Forelimb muscle (tissue), 1 donor: ENCODE data around the gene NTMT2. TPM values are rescaled to one million over a fixed set of nuclear protein-coding genes. Genes with fewer than 3 reads are reported as not detected.
A peak's percentile ranks its signal among the peaks of the same experiment; 100 is the strongest.
"Not testable (repeated sequence)": the region's sequence is repeated elsewhere in the genome, so short reads cannot be mapped to it uniquely, and the experiment has no call there.

Experiments
- DNase-seq: peaks from one replicate; pipeline ENCODE4 v3.0.0-alpha.2; 2013; ENCODE audit warnings: low read depth
- polyA plus RNA-seq: library from polyadenylated mRNA; unstranded; fragments of 120-200 nt; gene quantifications from one replicate; pipeline ENCODE4 v1.2.1, GENCODE V29; 2013; ENCODE audit not compliant: insufficient read length

Gene NTMT2
- polyA plus RNA-seq, 1 donor, result 0.59 TPM

- DNase-seq, result no peak
Observed at GRCh38 chr1:170157820-170158219, 12.1 kb downstream of the NTMT2 start.

DNA sequence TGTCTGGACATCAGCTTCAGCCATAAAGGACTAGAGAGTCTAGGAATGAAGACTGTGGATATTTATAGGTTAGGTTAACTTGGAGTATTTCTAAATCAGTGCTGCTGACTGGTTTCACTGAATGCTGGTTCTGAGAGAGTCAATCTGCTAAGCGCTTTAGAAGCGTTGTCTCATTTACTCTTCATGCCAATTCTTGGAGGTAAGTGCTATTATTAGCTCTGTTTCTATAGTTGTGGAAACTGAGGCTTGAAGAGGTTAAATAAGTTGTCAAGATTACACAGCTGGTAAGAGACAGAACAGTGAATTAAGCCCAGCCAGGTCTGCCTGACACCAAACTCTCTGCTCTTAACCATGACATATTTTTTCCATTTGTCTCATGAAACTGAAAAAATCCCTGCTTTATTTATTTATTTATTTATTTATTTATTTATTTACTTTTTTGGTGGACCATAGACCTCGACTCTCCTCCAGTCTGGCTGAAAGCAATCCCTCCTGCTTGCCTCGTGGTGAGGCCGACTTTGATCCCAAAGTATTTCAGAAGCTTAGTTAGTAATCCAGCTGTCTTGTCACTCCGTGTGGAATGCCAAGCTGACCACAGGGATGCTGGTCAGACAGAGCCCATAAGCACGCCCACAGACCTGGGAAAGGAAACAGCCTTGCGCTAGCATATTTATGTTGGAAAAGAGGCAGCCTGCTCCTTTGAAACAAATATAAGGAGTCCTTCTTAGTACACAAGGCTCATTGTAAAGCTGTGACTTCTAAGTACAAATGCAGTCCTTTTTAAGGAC is 16.9 kb downstream of the NTMT2 start:
- no peak for DNase-seq

GRCh38 chr1:170164103-170164763 is 18.5 kb downstream of the NTMT2 start:
- DNase-seq, result no peak

GRCh38 chr1:170166518-170167180 is 20.9 kb downstream of the NTMT2 start:
- no peak for DNase-seq

DNA sequence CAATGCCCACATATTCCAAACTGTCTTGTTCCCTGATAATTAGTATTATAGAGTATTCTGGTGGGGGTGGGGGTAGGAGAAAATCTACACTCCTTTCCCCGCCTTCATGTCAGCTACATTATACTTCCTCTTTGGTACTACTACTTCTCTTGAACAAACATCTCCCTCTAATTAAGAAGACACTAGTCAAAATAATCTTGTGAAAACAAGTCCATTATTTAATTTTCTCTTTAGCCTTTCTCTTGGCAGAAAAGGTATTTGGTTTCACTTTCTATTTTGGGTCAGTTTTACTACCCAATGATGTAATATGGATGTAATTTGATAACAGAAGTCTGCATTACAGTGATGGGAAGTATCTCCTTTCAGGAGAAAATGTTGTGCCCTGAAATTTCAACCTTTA is 22.5 kb downstream of the NTMT2 start:
- DNase-seq, result peak; percentile 4

DNA sequence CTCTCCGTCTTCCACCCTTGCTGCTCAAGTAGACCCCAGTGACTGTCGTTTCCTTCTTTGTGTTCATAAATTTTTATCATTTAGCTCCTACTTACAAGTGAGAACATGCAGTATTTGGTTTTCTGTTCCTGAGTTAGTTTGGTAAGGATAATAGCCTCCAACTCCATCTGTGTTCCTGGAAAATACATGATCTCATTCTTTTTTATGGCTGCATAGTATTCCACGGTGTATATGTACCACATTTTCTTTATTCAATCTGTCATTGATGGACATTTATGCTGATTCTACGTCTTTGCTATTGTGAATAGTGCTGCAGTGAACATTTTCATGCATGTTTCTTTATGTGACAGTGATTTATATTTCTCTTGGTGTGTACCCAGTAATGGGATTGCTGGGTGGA is 24.8 kb downstream of the NTMT2 start:
- not testable (repeated sequence) for DNase-seq

DNA sequence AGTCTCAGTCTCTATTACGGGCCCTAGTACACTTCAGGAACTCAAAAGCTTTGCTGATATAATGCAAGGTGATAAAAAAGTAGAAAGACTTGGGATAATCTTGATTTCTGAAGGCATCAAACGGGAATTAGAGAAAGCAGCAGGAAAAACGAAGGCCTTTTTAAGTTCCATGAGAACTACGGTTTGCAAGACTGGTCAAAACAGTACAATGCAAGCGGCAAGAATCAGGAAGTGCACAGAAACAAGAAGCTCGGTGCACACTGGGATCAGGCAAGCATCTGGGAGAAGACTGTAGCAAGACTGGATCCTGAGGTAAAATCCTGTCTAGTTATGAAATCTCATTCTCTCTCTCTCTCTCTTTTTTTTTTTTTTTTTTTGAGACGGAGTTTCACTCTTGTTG is 28.6 kb downstream of the NTMT2 start:
- DNase-seq, result no peak

DNA sequence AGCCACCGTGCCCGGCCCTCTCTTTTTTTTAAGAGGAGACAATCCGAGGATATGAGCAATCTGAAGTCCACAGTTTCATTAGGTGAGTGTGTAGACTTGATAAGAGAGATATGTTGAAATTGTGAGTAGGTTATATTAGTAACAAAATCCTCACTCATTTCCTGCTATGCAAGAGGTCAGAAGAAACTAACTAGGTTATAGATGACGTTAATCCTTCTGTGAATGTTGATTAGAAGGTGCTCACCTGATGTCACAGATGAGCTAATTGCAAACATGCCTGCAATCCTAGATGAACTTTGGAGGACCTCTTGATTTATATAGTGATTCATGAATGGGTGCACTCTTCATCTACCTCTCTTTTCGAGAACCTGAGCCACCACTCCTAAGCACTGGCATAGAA is 29.3 kb downstream of the NTMT2 start:
- DNase-seq, result no peak

GRCh38 chr1:170175484-170175883 is 29.7 kb downstream of the NTMT2 start:
- no peak for DNase-seq

GRCh38 chr1:170176772-170177171 is 31.0 kb downstream of the NTMT2 start:
- no peak for DNase-seq

- no peak for DNase-seq
Observed at GRCh38 chr1:170182442-170182841, 36.7 kb downstream of the NTMT2 start.

DNA sequence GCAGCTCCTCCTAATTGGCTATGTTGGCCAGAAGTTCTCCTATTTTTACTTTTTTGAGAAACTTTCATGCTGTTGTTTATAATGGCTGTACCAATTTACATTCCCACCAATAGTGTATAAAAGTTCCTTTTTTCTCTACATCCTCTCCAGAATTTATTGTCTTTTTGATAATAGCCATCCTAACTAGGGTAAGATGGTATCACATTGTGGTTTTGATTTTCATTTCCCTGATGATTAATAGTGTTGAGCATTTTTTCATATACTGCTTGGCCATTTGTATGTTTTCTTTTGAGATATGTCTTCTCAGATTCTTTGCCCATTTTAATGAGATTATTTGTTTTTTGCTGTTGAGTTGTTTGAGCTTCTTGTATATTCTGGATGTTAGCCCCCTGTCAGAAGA is 46.8 kb downstream of the NTMT2 start:
- no peak for DNase-seq

DNA sequence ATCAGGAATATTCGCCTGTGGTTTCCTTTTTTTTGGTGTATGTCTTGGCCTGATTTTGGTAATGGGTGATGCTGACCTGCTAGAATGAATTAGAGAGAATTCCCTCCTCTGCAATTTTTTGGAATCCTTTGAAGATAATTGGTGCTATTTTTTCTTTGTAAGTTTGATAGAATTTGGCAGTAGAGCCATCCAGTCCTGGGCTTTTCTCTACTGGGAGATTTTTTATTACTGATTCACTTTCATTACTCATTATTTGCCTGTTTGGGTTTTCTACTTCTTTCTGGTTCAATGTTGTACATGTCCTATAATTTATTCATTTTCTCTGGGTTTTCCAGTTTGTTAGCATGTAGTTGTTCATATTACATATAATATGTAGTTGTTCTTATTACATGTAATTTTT is 48.7 kb downstream of the NTMT2 start:
- DNase-seq, result no peak

DNA sequence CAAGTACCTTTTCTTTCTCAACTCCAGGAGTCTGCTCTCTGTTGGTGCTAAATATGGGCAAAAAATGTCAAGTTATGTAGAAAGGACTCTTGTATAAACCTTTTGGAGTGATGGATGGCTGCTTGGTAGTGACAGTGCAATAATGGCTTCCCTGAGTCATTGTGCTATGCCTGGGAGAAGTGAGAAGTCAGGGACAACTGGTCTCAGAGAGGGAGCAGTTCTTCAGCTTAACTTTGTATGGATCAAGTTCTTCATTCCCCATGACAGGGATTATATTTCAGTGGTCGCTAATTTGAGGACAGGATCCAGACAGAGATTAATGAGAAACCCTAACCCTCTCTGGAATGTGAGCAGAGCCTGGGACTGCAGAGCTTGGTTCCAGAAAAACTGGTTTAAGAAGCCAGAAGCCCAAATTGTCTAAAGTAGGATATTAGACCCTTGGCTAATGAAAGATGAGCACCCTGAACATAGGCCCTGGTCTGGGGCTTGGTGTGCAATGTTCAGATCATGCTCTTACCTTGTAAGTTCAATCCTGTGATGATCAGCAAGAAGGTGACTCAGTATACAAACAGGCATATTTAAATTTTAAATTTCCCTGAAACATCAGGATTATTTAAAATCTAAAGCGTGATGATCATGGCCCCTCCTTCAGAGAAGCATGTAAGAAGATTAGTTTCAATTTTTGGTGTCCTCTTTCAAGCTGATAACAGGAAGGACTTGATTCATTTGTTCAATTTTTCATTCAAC is 50.9 kb downstream of the NTMT2 start:
- DNase-seq, result no peak

GRCh38 chr1:170198090-170198489 is 52.3 kb downstream of the NTMT2 start:
- DNase-seq, result no peak

DNA sequence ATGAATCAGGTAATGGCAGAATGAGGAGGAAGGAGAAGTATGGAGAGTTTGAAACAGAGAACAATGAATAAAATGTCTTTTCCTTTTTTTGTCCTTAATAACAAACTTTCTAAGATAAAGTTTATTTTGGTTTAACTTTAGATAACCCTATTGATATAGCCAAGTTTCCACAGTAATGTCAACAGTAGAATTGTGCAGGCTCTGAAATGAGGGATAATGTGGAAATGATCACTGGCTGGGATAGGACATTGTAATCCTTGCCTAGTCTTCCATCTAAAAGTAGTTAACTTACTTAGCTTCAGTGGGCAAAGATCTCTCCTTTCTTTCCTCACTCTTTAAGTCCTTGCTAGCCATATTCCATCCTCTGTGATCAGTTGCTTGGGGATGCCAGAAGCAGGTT is 52.8 kb downstream of the NTMT2 start:
- no peak for DNase-seq

GRCh38 chr1:170200161-170200560 is 54.4 kb downstream of the NTMT2 start:
- no peak for DNase-seq

DNA sequence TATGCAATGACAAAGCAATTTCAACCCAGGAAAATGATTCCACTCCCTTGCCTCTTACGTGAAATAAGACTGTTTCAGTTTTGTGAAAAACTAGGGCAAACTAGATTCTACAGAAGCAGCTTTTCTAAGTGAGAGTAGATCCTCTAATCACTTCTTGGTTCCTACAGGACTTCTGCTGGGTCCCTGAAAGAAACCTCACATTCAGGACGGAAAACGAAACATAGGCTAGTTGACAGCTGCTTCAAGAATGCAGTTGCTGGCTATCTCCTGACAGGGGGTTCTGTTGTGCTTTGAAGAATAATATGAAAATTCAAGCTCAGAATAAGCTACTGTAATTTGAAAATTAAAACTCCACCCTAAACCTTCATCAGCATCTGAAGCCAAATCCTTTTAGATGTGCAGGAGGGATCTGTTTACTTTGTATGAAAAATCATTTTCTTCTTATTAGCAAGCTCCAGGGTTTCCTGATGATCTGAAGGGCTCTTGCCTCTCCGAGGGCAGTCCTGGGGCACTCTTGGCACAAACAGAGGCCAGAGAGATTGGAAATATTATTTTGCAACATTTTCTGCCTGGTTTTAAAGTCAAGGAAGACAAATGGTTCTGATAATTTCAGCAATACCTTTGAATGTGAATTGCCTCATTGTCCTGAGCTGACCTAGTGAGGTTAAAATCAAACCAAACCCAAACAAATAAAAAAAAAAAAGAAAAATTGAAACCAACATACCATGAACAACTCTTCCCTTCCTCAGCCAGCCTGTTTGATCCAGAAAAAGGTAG is 55.0 kb downstream of the NTMT2 start:
- no peak for DNase-seq

DNA sequence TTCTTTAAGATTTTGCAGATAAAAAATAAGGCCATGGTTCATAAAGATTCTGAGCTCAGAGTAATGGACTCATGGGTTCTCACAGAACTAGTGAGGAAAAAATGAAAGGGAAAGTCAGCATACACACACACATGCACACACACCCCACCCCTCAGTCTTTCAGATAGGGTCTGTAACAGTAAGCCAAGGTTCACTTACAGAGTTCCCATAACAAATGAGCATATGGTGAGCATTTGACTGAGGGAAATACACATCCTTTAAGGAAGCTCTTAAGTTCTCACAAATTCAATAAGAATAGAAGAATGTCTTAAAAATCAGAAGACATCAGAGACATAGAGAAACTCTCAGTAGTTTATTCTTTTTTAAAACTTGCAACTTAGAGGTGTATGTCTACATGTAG is 57.9 kb downstream of the NTMT2 start:
- DNase-seq, result no peak

DNA sequence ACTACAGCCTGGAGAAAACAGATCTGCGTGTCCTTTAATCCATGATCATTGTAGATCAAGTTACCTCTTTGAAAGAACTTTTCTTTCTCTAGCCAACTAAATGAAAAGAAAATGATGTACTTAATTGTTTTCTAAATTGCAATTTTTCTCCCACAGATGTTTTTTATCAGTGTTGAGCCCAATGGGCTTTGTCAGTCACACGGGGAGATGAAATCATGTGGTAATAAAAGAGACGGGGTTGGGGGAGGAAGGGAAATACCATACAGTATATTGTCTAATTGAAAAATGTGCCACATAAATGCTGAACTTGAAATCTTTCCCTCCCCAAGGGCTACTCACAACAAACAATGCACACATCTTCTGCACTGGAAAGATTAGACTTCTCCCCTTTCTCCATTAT is 58.4 kb downstream of the NTMT2 start:
- DNase-seq, result no peak

GRCh38 chr1:170205301-170205700 is 59.5 kb downstream of the NTMT2 start:
- DNase-seq, result no peak
